GM12873 (cell line): ENCODE results near the gene DNAAF8.

Experiments
- TF ChIP-seq, protein P1 (sequence below): IDR thresholded peaks from 2 replicates; pipeline ENCODE4 v1.5.1; 2012; ENCODE audit warnings: low read depth, mild to moderate bottlenecking, moderate library complexity, low read length, control low read depth; ENCODE audit not compliant: insufficient read depth; ENCODE audit errors: missing control alignments

The DNAAF8 gene

DNA sequence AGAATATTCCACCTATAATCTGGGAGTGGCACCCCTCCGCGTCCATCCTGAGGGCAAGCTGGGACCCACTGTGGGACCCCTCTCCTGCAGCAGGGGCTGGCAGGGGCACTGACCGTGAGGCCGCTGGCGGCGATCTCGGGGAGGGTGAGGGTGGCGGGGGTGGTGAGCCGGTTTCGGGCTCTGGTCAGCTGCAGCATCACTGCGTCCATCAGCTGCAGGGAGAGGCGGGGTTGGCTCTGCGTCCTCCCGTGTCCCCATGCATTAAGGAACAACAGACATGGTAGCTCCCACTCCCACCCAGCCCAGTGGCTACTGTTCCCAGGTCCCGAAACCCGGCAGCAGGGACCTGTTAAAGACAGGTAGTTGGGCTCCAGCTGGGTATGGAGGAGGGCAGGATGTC lies 64.1 kb downstream of the DNAAF8 start:
- TF ChIP-seq, protein P1, sequence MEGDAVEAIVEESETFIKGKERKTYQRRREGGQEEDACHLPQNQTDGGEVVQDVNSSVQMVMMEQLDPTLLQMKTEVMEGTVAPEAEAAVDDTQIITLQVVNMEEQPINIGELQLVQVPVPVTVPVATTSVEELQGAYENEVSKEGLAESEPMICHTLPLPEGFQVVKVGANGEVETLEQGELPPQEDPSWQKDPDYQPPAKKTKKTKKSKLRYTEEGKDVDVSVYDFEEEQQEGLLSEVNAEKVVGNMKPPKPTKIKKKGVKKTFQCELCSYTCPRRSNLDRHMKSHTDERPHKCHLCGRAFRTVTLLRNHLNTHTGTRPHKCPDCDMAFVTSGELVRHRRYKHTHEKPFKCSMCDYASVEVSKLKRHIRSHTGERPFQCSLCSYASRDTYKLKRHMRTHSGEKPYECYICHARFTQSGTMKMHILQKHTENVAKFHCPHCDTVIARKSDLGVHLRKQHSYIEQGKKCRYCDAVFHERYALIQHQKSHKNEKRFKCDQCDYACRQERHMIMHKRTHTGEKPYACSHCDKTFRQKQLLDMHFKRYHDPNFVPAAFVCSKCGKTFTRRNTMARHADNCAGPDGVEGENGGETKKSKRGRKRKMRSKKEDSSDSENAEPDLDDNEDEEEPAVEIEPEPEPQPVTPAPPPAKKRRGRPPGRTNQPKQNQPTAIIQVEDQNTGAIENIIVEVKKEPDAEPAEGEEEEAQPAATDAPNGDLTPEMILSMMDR = no peak
